HCT116 (cell line): ENCODE results near the gene DYNLRB1. TPM values are rescaled to one million over a fixed set of nuclear protein-coding genes. Genes with fewer than 3 reads are reported as not detected.

ENCODE experiments used
- ATAC-seq: fragments of 200-7000 bp; cut with Tn5 transposase; 2 replicates; pipeline ENCODE4 v1.9.1; 2020; ENCODE audit warnings: mild to moderate bottlenecking, moderate library complexity
- BruUV-seq: library from RNA; stranded (reverse); fragments of 400-500 nt; replicated peaks from 2 replicates; lab custom pipeline; 2021; lab: Mats Ljungman, UMichigan
- CTCF ChIA-PET: fragments of 300-600 bp; sonication (Branson Sonifier 250); formaldehyde crosslinking; loops from one replicate; lab custom pipeline; 2021; ENCODE audit warnings: antibody characterized with exemption; lab: Charles Lee
- POLR2A ChIA-PET: fragments of 300-600, 350-600 bp; sonication (Branson Sonifier 250); formaldehyde crosslinking; loops from one replicate; lab custom pipeline; 2021; ENCODE audit warnings: antibody characterized with exemption; lab: Charles Lee
- RAD21 ChIA-PET, 2 experiments: fragments of 300-600 bp; sonication (Branson Sonifier 250); formaldehyde crosslinking; loops; one replicate each; lab custom pipeline; 2023; ENCODE audit warnings: low total read pairs in 2 of 2; ENCODE audit not compliant: uncharacterized antibody in 2 of 2, unreplicated experiment in 2 of 2, low non-redundant PET in 1 of 2; lab: Charles Lee
- DNase-seq: peaks from one replicate; pipeline ENCODE4 v3.0.0-alpha.2; 2010; ENCODE audit warnings: low read depth, low spot score
- H2AFZ ChIP-seq: fragments of 200-600 bp; shearing (Covaris generic), sonication (generic); 2 replicates; pipeline ENCODE4 v1.6.1; 2017; ENCODE audit warnings: low read depth, mixed run types, mixed read lengths, antibody characterized with exemption, low read length; ENCODE audit not compliant: poor library complexity, severe bottlenecking
- H3K27ac ChIP-seq: 2 replicates; pipeline ENCODE4 v1.5.1; 2012; ENCODE audit warnings: low read depth, low read length
- H3K27me3 ChIP-seq: fragments of 200-600 bp; sonication (generic); 2 replicates; pipeline ENCODE4 v1.6.1; 2016; ENCODE audit warnings: mixed run types, low read length, mixed read lengths; ENCODE audit not compliant: insufficient read depth
- H3K36me3 ChIP-seq, 2 experiments: fragments of 200-500 bp in 1 of 2; fragments of 200-600 bp in 1 of 2; sonication (Bioruptor generic) in 1 of 2; sonication (generic) in 1 of 2; 2 replicates each; pipeline versions ENCODE4 v1.5.1 to v1.6.1; 2014 to 2016; ENCODE audit warnings: low read length in 2 of 2, inconsistent platforms in 1 of 2, mixed read lengths in 1 of 2, mixed run types in 1 of 2; ENCODE audit not compliant: insufficient read depth in 2 of 2, control insufficient read depth in 1 of 2
- H3K4me1 ChIP-seq, 2 experiments: fragments of 200-600 bp in 1 of 2; sonication (generic) in 1 of 2; 2 replicates each; pipeline versions ENCODE4 v1.5.1 to v1.6.1; 2012 to 2017; ENCODE audit warnings: low read length in 2 of 2, inconsistent platforms in 1 of 2, mild to moderate bottlenecking in 1 of 2, mixed read lengths in 1 of 2, mixed run types in 1 of 2, moderate library complexity in 1 of 2; ENCODE audit not compliant: insufficient read depth in 2 of 2, control insufficient read depth in 1 of 2
- H3K4me2 ChIP-seq: fragments of 200-600 bp; sonication (generic); 2 replicates; pipeline ENCODE4 v1.6.1; 2017; ENCODE audit warnings: mixed run types, low read length, mixed read lengths
- H3K4me3 ChIP-seq, 2 experiments: fragments of 200-600 bp in 1 of 2; sonication (generic) in 1 of 2; replicated peaks in 1 of 2; 2 replicates each; pipeline ENCODE4 v1.5.1; 2011 to 2016; ENCODE audit warnings: low read length in 2 of 2, control low read depth in 1 of 2, low read depth in 1 of 2, mild to moderate bottlenecking in 1 of 2, mixed read lengths in 1 of 2, mixed run types in 1 of 2
- H3K79me2 ChIP-seq: fragments of 200-600 bp; sonication (generic); 2 replicates; pipeline ENCODE4 v1.6.1; 2017; ENCODE audit warnings: mild to moderate bottlenecking, mixed run types, low read length, moderate library complexity, mixed read lengths; ENCODE audit not compliant: insufficient read depth
- H3K9ac ChIP-seq: fragments of 200-600 bp; sonication (generic); 2 replicates; pipeline ENCODE4 v1.6.1; 2016; ENCODE audit warnings: low read length, mixed read lengths
- H3K9me2 ChIP-seq: fragments of 200-600 bp; sonication (generic), shearing (Covaris generic); 2 replicates; pipeline ENCODE4 v1.6.1; 2017; ENCODE audit warnings: mixed run types, mild to moderate bottlenecking, moderate library complexity; ENCODE audit not compliant: insufficient read depth
- H3K9me3 ChIP-seq, 2 experiments: fragments of 200-500 bp in 1 of 2; fragments of 200-600 bp in 1 of 2; sonication (Bioruptor generic) in 1 of 2; sonication (generic) in 1 of 2; 2 replicates each; pipeline ENCODE4 v1.6.1; 2014 to 2017; ENCODE audit warnings: low read length in 2 of 2, mixed read lengths in 2 of 2, inconsistent platforms in 1 of 2, low read depth in 1 of 2, mild to moderate bottlenecking in 1 of 2, mixed run types in 1 of 2, moderate library complexity in 1 of 2; ENCODE audit not compliant: control insufficient read depth in 1 of 2, insufficient read depth in 1 of 2
- H4K20me1 ChIP-seq: fragments of 200-600 bp; sonication (generic), shearing (Covaris generic); 2 replicates; pipeline ENCODE4 v1.6.1; 2017; ENCODE audit warnings: mixed run types, mild to moderate bottlenecking, moderate library complexity; ENCODE audit not compliant: insufficient read depth
- ATF3 ChIP-seq: IDR thresholded peaks from 2 replicates; pipeline ENCODE4 v1.6.1; 2012
- CEBPB ChIP-seq: IDR thresholded peaks from 2 replicates; pipeline ENCODE4 v1.6.1; 2012; ENCODE audit warnings: low read depth
- EGR1 ChIP-seq: IDR thresholded peaks from 2 replicates; pipeline ENCODE4 v1.6.1; 2012; ENCODE audit warnings: low read depth
- EZH2 ChIP-seq: fragments of 200-600 bp; sonication (generic); IDR thresholded peaks from 2 replicates; pipeline ENCODE4 v1.6.1; 2017; ENCODE audit warnings: antibody characterized with exemption, mixed run types
- EZH2phosphoT487 ChIP-seq: fragments of 200-600 bp; IDR thresholded peaks from 2 replicates; pipeline ENCODE4 v1.6.1; 2018; ENCODE audit warnings: antibody characterized with exemption, borderline replicate concordance
- MAX ChIP-seq: IDR thresholded peaks from 2 replicates; pipeline ENCODE4 v1.6.1; 2012
- TCF7L2 ChIP-seq: IDR thresholded peaks from 2 replicates; pipeline ENCODE4 v1.7.0; 2011; ENCODE audit warnings: borderline replicate concordance, inconsistent platforms; ENCODE audit not compliant: insufficient read depth, insufficient read length; ENCODE audit errors: extremely low read depth
- ZBTB33 ChIP-seq: IDR thresholded peaks from 2 replicates; pipeline ENCODE4 v1.6.1; 2011; ENCODE audit warnings: mild to moderate bottlenecking, low read length, moderate library complexity; ENCODE audit not compliant: insufficient replicate concordance; ENCODE audit errors: extremely low read depth
- intact Hi-C: fragments of 100-400 bp; cut with micrococcal nuclease; formaldehyde crosslinking; loops from 2 replicates; pipeline ENCODE4 v1.10.0; 2022
- total RNA-seq: library from RNA; stranded (reverse); gene quantifications from one replicate; pipeline ENCODE4 v1.2.1, GENCODE V29; 2021; ENCODE audit not compliant: unreplicated experiment

DYNLRB1 gene
- total RNA-seq, 1 experiment from 2014 or later = 106 TPM

- Histone ChIP-seq H3K9me3 (no peaks in the 10 kb centered on the region), H3K36me3 (0 out of 4 replicates have a peak, but pooled peaks cover 2 to 4% of the 10 kb centered on the region in 2 experiments), H4K20me1 (no peaks in the 10 kb centered on the region), H3K9me2 (no peaks in the 10 kb centered on the region), H3K4me1 (peaks cover 0 to 17% of the 10 kb centered on the region in 2 experiments; a peak in 1 of 4 replicates), H2AFZ (no peak overlapping the region), H3K79me2 (no peaks in the 10 kb centered on the region), H3K27me3 (no peaks in the 10 kb centered on the region), H3K4me2 (no peak overlapping the region), H3K9ac (no peak overlapping the region), H3K27ac (no peak overlapping the region), H3K4me3 (no peak overlapping the region)
- intact Hi-C loops = no loop called here
- BruUV-seq = no TSS peak
- ATAC-seq = no peak
- ChIA-PET CTCF (no interaction called here), POLR2A (no interaction called here)
- no peak for TF ChIP-seq EZH2
- no peak for TF ChIP-seq ZBTB33
- TF ChIP-seq MAX = no peak
- TF ChIP-seq ATF3 = no peak
- TF ChIP-seq EGR1 = no peak
- TF ChIP-seq, all 23 proteins: peak for 0
- DNase-seq = no peak
- RAD21 ChIA-PET = interaction anchor here in 1 of 2 experiments (0.8 kb wide), 1 partner anchor 136 kb away, joined by 3 read pairs; no protein-coding TSS in a partner anchor
Measured at GRCh38 chr20:34575756-34576155, 59.5 kb downstream of the DYNLRB1 start.

- TF ChIP-seq EZH2phosphoT487 = no peak
- no peak for TF ChIP-seq TCF7L2
- no peak for TF ChIP-seq CEBPB
- H3K79me2 ChIP-seq = no peaks in the 10 kb centered on the region
- ATAC-seq (no peak), DNase-seq (no peak)
- no peaks in the 10 kb centered on the region for H4K20me1 ChIP-seq
- RAD21 ChIA-PET = no interaction called here
- H3K27me3 ChIP-seq = no peaks in the 10 kb centered on the region
- 0 out of 4 replicates have a peak, but pooled peaks cover 0 to 2% of the 10 kb centered on the region in 2 experiments for H3K36me3 ChIP-seq
- POLR2A ChIA-PET = no interaction called here
- CTCF ChIA-PET = no interaction called here
- no peak overlapping the region for H3K9ac ChIP-seq
- H3K4me2 ChIP-seq = no peak overlapping the region
- H3K9me2 ChIP-seq = no peaks in the 10 kb centered on the region
- H3K4me1 ChIP-seq = peaks cover 0 to 17% of the 10 kb centered on the region in 2 experiments; a peak in 1 of 4 replicates
- H3K27ac ChIP-seq = no peak overlapping the region
- no TSS peak for BruUV-seq
- H2AFZ ChIP-seq = no peak overlapping the region
- H3K9me3 ChIP-seq = no peaks in the 10 kb centered on the region
- H3K4me3 ChIP-seq = no peak overlapping the region
- intact Hi-C loops = no loop called here
Measured at GRCh38 chr20:34577061-34577460, 60.8 kb downstream of the DYNLRB1 start.
